DLD1 (cell line): Measurements from ENCODE around the gene CBR1.
"Not testable (repeated sequence)": the region's sequence is repeated elsewhere in the genome, so short reads cannot be mapped to it uniquely, and the experiment has no call there.

Experiments
- in situ Hi-C: cut with HindIII; loops from 2 replicates; pipeline ENCODE4 v1.10.0; 2017; ENCODE audit warnings: low sequenced_read_pairs

CBR1 gene

GRCh38 chr21:36077758-36078157 lies 7.9 kb downstream of the CBR1 start:
- in situ Hi-C loops = no loop called here

DNA sequence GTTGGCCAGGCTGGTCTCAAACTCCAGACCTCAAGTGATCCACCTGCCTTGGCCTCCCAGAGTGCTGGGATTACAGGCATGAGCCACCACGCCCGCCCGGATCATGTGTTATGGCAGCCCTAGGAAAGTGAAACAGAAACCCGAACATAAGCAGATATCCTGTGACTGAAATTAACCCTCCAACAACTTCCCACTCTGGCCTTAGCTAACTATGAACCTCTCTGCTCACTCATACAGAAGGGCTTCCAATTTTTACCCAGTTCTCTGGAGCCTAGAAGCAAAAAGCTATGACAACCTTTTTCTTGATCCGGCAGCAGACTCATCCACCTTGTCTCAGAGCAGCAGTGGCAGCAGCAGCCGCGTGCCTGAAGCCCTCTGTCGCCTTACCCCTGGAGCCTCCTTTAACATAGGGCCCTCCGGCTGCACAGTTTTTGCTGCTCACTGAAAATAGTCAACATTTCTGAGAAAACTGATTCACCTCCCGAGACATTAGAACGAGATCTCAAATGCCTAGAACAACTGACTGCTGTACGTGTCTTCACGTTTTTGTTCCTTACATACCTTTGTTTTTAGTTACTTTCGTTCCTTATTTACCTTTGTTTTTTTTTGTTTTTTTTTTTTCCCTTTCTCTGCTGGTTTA lies 9.3 kb downstream of the CBR1 start:
- in situ Hi-C loops = no loop called here

- in situ Hi-C loops = no loop called here
These were observed 9.8 kb downstream of the CBR1 start for GRCh38 chr21:36079671-36080070.

- in situ Hi-C loops = no loop called here
These were observed 10.6 kb downstream of the CBR1 start for GRCh38 chr21:36080386-36080785.

DNA sequence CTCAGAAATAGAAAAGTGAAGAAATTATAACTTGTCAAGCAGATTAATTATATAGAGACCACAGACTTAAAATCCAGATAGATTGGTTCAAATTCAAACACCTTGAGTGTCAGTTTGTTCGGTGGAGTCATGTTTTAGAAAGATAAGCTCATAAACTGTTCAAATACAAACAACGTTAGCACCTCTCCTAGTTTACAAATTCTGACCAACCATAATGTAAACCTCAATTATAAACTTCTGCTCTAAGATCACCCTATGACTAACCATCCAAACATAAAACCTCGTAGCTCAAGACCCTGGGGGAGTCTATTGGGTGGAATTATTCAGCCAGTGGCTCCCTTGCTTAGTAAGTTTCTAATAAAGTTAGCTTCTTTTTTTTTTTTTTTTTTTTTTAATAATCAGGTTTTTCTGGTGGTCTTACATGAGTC lies 12.4 kb downstream of the CBR1 start:
- in situ Hi-C loops = no loop called here

DNA sequence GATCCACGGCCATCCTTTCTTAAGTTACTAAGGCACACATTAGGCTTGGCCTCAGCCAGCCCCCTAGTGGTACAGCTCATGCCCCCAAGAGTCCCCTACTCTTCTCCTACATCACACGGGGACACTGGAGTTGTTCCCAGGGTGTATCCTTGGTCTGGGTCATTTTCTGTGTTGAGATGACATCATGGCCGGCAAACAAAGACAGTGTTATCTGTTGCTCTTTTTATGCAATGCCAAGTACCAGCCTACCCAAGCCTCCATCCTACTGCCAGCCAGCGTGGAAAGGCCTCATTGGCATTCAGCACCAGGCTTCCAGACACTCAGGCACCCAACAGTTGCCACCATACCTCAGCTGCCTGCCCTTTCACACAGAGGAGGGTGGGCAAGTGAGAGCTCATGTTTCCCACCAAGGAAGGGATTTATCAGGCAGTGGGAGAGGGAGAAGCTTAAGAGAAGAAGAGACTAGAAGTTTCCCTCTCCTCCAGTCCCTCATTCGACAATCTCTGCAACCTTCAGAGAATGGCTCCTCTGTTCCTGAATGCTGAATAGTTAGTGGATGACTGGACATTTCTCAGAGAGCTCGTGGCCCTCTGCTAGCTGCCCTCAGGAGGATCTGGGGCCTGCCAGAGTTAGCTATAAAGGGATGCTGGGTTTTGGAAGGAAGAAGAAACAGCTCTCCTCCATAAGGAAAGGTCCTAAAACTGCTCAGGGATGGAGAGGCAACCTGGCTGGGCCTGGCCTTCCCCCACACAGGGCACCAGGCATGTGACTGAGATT lies 17.7 kb downstream of the CBR1 start:
- in situ Hi-C loops = no loop called here

DNA sequence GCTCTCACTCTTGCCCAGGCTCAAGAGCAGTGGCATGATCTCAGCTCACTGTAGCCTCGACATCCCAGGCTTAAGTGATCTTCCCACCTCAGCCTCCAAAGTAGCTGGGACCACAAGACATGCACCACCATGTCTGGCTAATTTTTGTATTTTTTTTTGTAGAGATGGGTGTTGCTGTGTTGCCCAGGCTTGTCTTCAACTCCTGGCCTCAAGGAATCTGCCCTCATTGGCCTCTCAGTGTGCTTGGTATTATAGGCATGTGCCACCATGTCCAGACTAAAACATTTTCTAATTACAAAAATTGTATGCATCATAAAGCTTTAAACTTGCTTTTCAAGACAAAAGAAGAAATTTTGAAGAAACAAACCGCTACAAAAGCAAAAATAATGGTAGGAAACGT lies 20.1 kb downstream of the CBR1 start:
- in situ Hi-C loops = no loop called here

- in situ Hi-C loops = no loop called here
These were observed 22.9 kb downstream of the CBR1 start for GRCh38 chr21:36092681-36093080.

GRCh38 chr21:36093512-36093911 lies 23.7 kb downstream of the CBR1 start:
- in situ Hi-C loops = no loop called here

DNA sequence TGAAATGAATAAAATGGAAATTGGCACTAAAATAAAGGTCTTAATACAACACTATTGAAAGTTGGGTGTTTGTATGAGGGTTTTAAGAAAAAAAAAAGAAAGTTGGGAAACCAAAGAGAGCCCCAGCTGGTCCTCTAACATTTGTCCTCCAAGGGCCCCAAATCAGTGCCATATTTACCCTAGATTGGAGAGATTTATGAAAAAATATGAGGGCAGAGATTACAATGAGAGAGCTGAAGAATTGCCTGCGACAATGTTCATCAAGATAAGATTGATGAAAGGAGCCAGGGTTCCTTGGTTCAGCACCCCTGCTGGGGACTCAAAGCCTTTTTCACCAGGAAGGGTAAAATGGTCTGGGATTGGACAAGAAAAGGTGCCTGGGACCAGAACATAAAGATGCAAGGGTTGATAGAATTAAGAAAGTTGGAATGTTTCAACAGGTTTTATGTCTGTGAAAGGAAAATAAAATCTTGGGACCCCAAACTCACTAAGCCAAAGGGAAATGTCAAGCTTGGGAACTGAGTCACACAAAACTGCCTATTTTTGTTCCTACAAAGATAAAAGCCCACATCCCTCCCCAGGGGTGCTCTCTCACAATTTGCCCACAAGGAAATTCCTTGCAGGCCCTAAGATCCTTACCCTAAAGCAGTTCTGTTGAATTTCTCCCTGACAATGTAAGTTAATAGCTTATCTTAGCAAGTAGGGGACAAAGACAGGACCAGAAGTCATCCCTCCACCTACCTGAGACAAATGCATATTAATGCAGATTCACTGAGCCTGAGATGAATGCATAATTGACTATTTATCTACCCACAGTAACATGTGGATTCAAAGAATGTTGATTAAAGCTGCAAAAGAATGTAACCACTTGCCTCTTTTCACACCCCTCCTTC lies 26.8 kb downstream of the CBR1 start:
- in situ Hi-C loops = no loop called here

GRCh38 chr21:36097427-36098181 lies 27.8 kb downstream of the CBR1 start:
- in situ Hi-C loops = no loop called here

GRCh38 chr21:36098182-36098532 lies 28.3 kb downstream of the CBR1 start:
- in situ Hi-C loops = no loop called here

DNA sequence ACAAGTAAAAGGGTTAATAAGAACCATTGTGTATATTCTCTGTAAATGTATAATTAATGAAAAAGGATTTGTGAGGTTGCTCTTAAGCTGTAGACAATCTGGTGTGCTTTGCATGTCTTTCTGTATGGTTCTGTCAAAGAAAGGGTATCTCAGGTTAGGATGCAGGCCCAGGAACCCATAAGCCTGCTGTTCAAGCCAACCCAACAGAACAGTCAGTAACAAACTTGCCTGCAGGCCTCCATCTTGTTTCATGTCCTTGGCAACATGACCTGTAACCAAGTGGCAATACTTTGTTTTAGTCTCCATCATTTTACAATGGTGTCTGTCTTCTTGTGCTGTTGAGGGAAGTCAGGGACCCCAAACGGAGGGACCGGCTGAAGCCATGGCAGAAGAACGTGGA lies 29.2 kb downstream of the CBR1 start:
- in situ Hi-C loops = no loop called here

DNA sequence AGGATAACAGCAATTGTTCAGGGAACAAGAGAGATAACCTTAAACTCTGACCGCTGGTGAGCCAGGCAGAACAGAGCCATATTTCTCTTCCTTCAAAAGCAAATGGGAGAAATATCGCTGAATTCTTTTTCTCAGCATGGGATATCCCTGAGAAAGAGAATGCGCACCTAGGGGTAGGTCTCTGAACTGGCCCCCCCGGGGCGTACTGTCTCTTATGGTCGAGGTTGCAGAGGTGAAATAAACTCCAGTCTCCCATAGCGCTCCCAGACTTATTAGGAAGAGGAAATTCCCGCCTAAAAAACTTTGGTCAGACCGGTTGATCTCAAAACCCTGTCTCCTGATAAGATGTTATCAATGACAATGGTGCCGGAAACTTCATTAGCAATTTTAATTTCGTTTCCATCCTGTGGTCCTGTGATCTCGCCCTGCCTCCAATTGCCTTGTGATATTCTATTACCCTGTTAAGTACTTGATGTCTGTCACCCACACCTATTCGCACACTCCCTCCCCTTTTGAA lies 29.9 kb downstream of the CBR1 start:
- in situ Hi-C loops = not testable (repeated sequence)

DNA sequence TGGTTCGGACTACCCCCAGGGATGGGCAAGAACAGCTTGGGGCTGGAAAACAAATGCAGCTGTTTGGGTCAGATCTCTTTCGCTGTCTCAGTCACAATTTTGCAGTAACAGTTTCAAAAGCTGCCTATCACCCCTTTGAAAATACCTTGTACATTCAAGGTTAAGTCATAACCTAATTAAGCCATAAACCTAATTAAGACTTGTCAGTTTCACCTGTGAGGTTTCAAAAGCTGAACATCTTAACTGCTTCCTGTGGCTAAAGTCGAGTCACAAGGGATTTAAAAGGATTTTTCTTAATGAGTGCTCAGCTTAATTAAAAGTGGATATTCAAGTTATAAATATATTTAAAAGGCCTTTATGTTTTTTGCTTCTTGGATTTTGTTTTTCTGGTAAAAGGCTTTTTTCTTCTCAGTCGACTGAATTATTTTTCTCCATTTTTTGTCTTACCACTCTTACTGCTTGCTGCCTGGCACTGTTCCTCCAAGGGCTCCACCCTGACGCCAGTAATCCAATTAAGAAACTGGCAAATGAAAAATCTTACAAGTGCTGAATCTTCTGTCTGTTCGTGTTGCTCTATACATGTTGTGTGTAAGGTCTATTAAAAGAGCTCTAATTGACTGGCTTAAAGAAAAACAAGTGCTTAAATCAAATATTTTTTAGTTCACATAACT lies 31.3 kb downstream of the CBR1 start:
- in situ Hi-C loops = no loop called here

GRCh38 chr21:36103434-36103833 lies 33.6 kb downstream of the CBR1 start:
- in situ Hi-C loops = no loop called here

GRCh38 chr21:36104317-36105300 lies 34.8 kb downstream of the CBR1 start:
- in situ Hi-C loops = no loop called here

GRCh38 chr21:36105327-36105842 lies 35.6 kb downstream of the CBR1 start:
- in situ Hi-C loops = no loop called here

GRCh38 chr21:36109868-36110267 lies 40.0 kb downstream of the CBR1 start:
- in situ Hi-C loops = no loop called here
